Aorta (tissue), 5 donors: ENCODE results near the gene KRTAP9-6. TPM values are rescaled to one million over a fixed set of nuclear protein-coding genes. Genes with fewer than 3 reads are reported as not detected.

Experiments
- ATAC-seq: fragments of 200-7000 bp; cut with Tn5 transposase; one replicate; pipeline ENCODE4 v1.9.1; 2022; ENCODE audit warnings: moderate library complexity; ENCODE audit not compliant: low FRiP score
- DNase-seq, 2 donors: peaks; one replicate each; pipeline ENCODE4 v3.0.0-alpha.2; 2020
- H3K27ac ChIP-seq, 2 donors: one replicate each; pipeline ENCODE4 v1.5.1; 2013; ENCODE audit warnings: low read length in 2 of 2, mild to moderate bottlenecking in 2 of 2, moderate library complexity in 2 of 2, control low read depth in 1 of 2, inconsistent platforms in 1 of 2, low read depth in 1 of 2
- H3K27me3 ChIP-seq, 2 donors: one replicate each; pipeline ENCODE4 v1.6.1; 2013; ENCODE audit warnings: control low read depth in 1 of 2, low read length in 1 of 2, mild to moderate bottlenecking in 1 of 2, moderate library complexity in 1 of 2; ENCODE audit not compliant: insufficient read depth in 2 of 2, control insufficient read depth in 1 of 2
- H3K36me3 ChIP-seq, 2 donors: one replicate each; pipeline ENCODE4 v1.6.1; 2013; ENCODE audit warnings: control low read depth in 1 of 2, low read length in 1 of 2, mild to moderate bottlenecking in 1 of 2; ENCODE audit not compliant: insufficient read depth in 2 of 2, control insufficient read depth in 1 of 2
- H3K4me1 ChIP-seq, 2 donors: one replicate each; pipeline ENCODE4 v1.6.1; 2013; ENCODE audit warnings: low read length in 2 of 2, control low read depth in 1 of 2, mild to moderate bottlenecking in 1 of 2, moderate library complexity in 1 of 2; ENCODE audit not compliant: insufficient read depth in 2 of 2, control insufficient read depth in 1 of 2
- H3K4me3 ChIP-seq, 2 donors: one replicate each; pipeline ENCODE4 v1.5.1; 2013; ENCODE audit warnings: low read length in 2 of 2, control low read depth in 1 of 2, mild to moderate bottlenecking in 1 of 2
- H3K9me3 ChIP-seq: one replicate; pipeline ENCODE4 v1.6.1; 2013; ENCODE audit warnings: mild to moderate bottlenecking, low read length; ENCODE audit not compliant: control insufficient read depth
- WGBS, 2 donors: extraction: QIAGEN DNeasy Blood & Tissue Kit; methylation state at CpG; one replicate each; pipeline ENCODE4 v1.1.7; 2013; 5-methylcytosine and 5-hydroxymethylcytosine counted together
- intact Hi-C, 2 donors: fragments of 100-400 bp; cut with DNase I; formaldehyde crosslinking; loops; one replicate each; pipeline versions ENCODE4 v1.14.2 to v1.15.0; 2022
- polyA plus RNA-seq, 2 donors: library from polyadenylated mRNA; stranded (reverse); fragments of 200-250 nt; gene quantifications; one replicate each; pipeline ENCODE4 v1.2.3, GENCODE V29; 2013
- total RNA-seq, 2 donors: library from RNA; stranded (reverse); fragmentation: NEBNext Ultra II Directional; extraction: Animal tissue kit (Norgen Biotek cat#: 25700); gene quantifications; one replicate each; pipeline ENCODE4 v1.2.1, GENCODE V29; 2021
- donor health status: healthy with polysubstance abuse.
- donor health status: Bipolar disorder and iron deficiency.
- donor health status: DM: no; HTN: no; CAD: no.
- donor health status: DM: no; HTN: no; CAD: no.
- donor health status: DM: yes; HTN: yes; CAD: no.

KRTAP9-6 gene
- total and polyA plus RNA-seq, 4 donors: not detected

- Histone ChIP-seq H3K4me1 (no peaks in the 10 kb centered on the region), H3K27me3 (no peaks in the 10 kb centered on the region), H3K9me3 (no peaks in the 10 kb centered on the region), H3K4me3 (no peak overlapping the region), H3K36me3 (no peaks in the 10 kb centered on the region), H3K27ac (no peak overlapping the region)
- ATAC-seq: no peak
- intact Hi-C loops: no loop called here
- no peak for DNase-seq
- WGBS, 2 donors: 80 to 88% methylated on average over 3 of the region's 3 CpGs
Observed at GRCh38 chr17:41287050-41287449, 21.9 kb downstream of the KRTAP9-6 start.

DNA sequence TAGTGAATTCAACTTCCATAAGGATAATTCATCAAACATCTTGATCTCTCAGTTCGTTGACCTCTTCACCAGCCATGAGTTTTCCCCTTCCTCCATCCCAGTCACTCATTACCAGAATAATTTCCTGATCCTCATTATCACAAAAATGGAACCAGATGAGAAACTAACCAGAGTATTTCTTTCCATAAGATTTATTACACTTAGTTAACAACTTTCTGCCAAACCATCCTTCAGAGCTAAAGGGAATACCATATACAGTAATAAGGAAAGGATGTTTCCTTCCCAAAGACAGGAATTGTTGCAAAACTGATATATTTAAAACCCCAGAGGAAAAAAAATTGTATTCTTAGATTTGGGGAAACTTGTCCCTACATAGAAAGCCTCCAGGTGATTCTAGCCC is 28.8 kb downstream of the KRTAP9-6 start:
- no peak for DNase-seq
- intact Hi-C loops: no loop called here
- 58 to 64% methylated on average over 1 of the region's 1 CpG for WGBS, 2 donors
- H3K9me3 ChIP-seq: no peaks in the 10 kb centered on the region
- H3K36me3 ChIP-seq: no peaks in the 10 kb centered on the region
- no peaks in the 10 kb centered on the region for H3K27me3 ChIP-seq
- no peak for ATAC-seq
- no peaks in the 10 kb centered on the region for H3K4me1 ChIP-seq
- no peak overlapping the region for H3K27ac ChIP-seq
- H3K4me3 ChIP-seq: no peak overlapping the region

GRCh38 chr17:41296846-41297245 is 31.7 kb downstream of the KRTAP9-6 start:
- H3K27ac ChIP-seq: no peak overlapping the region
- ATAC-seq: no peak
- H3K27me3 ChIP-seq: no peaks in the 10 kb centered on the region
- H3K4me1 ChIP-seq: no peaks in the 10 kb centered on the region
- no peaks in the 10 kb centered on the region for H3K36me3 ChIP-seq
- WGBS, 2 donors: 65 to 76% methylated on average over 1 of the region's 1 CpG
- intact Hi-C loops: no loop called here
- H3K9me3 ChIP-seq: no peaks in the 10 kb centered on the region
- no peak for DNase-seq
- H3K4me3 ChIP-seq: no peak overlapping the region

DNA sequence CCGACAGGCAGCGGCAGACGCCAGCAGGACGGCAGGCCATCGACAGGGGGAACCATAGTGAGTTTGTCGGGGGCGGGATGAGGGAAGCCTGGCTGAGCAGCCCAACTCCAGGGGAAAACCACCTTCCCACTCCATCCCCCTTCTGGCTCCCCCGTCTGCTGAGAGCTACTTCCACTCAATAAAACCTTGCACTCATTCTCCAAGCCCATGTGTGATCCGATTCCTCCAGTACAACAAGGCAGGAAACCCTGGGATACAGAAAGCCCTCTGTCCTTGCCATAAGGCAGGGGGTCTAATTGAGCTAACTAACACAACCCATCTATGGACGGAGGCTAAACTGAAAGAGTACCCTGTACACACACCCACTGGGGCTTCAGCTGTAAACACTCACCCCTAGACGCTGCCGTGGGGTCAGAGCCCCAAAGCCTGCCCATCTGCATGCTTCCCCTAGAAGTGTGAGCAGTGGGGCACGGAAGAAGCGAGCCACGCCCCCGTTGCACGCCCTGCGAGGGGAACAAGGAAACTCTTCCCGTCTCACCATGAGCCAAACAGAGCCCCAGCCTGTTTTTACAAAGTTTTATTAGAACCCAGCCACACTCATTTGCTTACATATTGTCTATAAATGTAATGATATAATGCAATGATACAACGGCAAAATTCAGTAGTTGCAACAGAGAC is 33.4 kb downstream of the KRTAP9-6 start:
- Histone ChIP-seq H3K4me3 (no peak overlapping the region), H3K9me3 (no peaks in the 10 kb centered on the region), H3K27ac (no peak overlapping the region), H3K36me3 (no peaks in the 10 kb centered on the region), H3K27me3 (no peaks in the 10 kb centered on the region), H3K4me1 (no peaks in the 10 kb centered on the region)
- ATAC-seq: no peak
- intact Hi-C loops: no loop called here
- 83 to 88% methylated on average over 20 of the region's 20 CpGs for WGBS, 2 donors
- DNase-seq: no peak

- H3K4me3 ChIP-seq: no peak overlapping the region
- intact Hi-C loops: no loop called here
- ATAC-seq (no peak), DNase-seq (no peak)
- no peaks in the 10 kb centered on the region for H3K27me3 ChIP-seq
- no peaks in the 10 kb centered on the region for H3K36me3 ChIP-seq
- no peaks in the 10 kb centered on the region for H3K4me1 ChIP-seq
- no peak overlapping the region for H3K27ac ChIP-seq
- WGBS, 2 donors: 58 to 71% methylated on average over 5 of the region's 5 CpGs
- H3K9me3 ChIP-seq: no peaks in the 10 kb centered on the region
Observed at GRCh38 chr17:41301204-41301790, 36.1 kb downstream of the KRTAP9-6 start.

- no peak for DNase-seq
- WGBS, 2 donors: 12 to 13% methylated on average over 11 of the region's 11 CpGs
Observed at GRCh38 chr17:41301916-41302901, 37.0 kb downstream of the KRTAP9-6 start, which contains the start of gene KRTAP29-1. Gene KRTAP29-1 (minus strand): TSS chr17:41302851. CDS start chr17:41302851, 0 bp downstream.

DNA sequence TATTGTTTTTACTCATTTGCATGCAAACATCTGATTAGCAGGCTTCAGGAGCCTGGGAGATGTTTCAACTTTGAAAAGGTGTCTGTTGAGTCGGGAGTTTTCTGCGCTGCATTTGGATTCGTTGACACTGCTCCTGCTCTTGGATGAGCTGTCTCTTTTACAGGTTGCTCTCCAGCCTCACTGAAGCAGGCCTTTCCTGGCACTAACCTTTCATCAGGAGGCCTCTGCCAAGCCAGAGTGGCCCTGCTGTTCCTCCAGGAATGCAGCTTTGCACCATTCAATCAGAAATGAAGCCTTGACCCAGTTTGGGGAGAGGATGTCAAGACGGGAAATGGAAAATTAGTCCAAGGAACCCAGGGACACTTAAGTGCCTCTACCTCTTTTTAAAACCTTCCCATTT is 37.8 kb downstream of the KRTAP9-6 start:
- ATAC-seq: no peak
- intact Hi-C loops: no loop called here

More at GRCh38 chr17:41301916-41302901, 37.0 kb downstream of the KRTAP9-6 start, which contains the start of gene KRTAP29-1:
- Histone ChIP-seq H3K27me3 (no peaks in the 10 kb centered on the region), H3K4me1 (no peaks in the 10 kb centered on the region), H3K27ac (no peak within 1 kb of the TSS), H3K4me3 (no peak within 1 kb of the TSS), H3K9me3 (no peaks in the 10 kb centered on the region), H3K36me3 (no peaks in the 10 kb centered on the region)
- intact Hi-C loops: no loop called here
- no peak for ATAC-seq

GRCh38 chr17:41304091-41304490 is 38.9 kb downstream of the KRTAP9-6 start:
- intact Hi-C loops: no loop called here
- 79 to 83% methylated on average over 12 of the region's 12 CpGs for WGBS, 2 donors

More for the DNA sequence above, 37.8 kb downstream of the KRTAP9-6 start:
- 77 to 80% methylated on average over 4 of the region's 4 CpGs for WGBS, 2 donors
- no peaks in the 10 kb centered on the region for H3K36me3 ChIP-seq
- no peaks in the 10 kb centered on the region for H3K4me1 ChIP-seq
- no peak overlapping the region for H3K4me3 ChIP-seq
- H3K27me3 ChIP-seq: no peaks in the 10 kb centered on the region
- no peaks in the 10 kb centered on the region for H3K9me3 ChIP-seq
- DNase-seq: no peak
- no peak overlapping the region for H3K27ac ChIP-seq

More at GRCh38 chr17:41304091-41304490, 38.9 kb downstream of the KRTAP9-6 start:
- ATAC-seq: no peak
- Histone ChIP-seq H3K4me1 (no peaks in the 10 kb centered on the region), H3K4me3 (no peak overlapping the region), H3K9me3 (no peaks in the 10 kb centered on the region), H3K27me3 (no peaks in the 10 kb centered on the region), H3K27ac (no peak overlapping the region), H3K36me3 (no peaks in the 10 kb centered on the region)
- DNase-seq: no peak
